HepG2 (cell line): ENCODE measurements around the gene ETV6. TPM values are rescaled to one million over a fixed set of nuclear protein-coding genes. Genes with fewer than 3 reads are reported as not detected.

Experiments
- ATAC-seq: fragments of 200-7000 bp; cut with Tn5 transposase; 3 replicates; pipeline ENCODE4 v1.9.1; 2020; ENCODE audit warnings: mild to moderate bottlenecking, moderate library complexity
- BruUV-seq: library from RNA; stranded (reverse); fragments of 400-500 nt; replicated peaks from 2 replicates; lab custom pipeline; 2021; lab: Mats Ljungman, UMichigan
- CTCF ChIA-PET: fragments of 300-600 bp; formaldehyde crosslinking; extraction: SDS; loops from one replicate; lab custom pipeline; 2021; ENCODE audit warnings: low total read pairs, inconsistent platforms, low intra/inter-chr PET ratio; lab: Yijun Ruan, JAX
- POLR2A ChIA-PET: fragments of 350-600 bp; sonication (Branson Sonifier 250); formaldehyde crosslinking; loops from one replicate; lab custom pipeline; 2020; ENCODE audit warnings: antibody characterized with exemption, inconsistent platforms; lab: Yijun Ruan, JAX
- DNase-seq: peaks from one replicate; pipeline ENCODE4 v3.0.0-alpha.2; 2015; ENCODE audit warnings: low spot score
- FAIRE-seq: peaks from 3 replicates; lab custom pipeline; 2011; peaks lifted over from hg19 to GRCh38; lab: Jason Lieb, UNC
- H2AFZ ChIP-seq: one replicate; pipeline ENCODE4 v1.6.1; 2011; ENCODE audit warnings: low read length, inconsistent platforms
- H3K27ac ChIP-seq: fragments of 300-600 bp; 3 replicates; pipeline ENCODE4 v1.8.0; 2011; ENCODE audit warnings: mixed run types, mild to moderate bottlenecking, mixed read lengths, low read length, inconsistent platforms; ENCODE audit not compliant: insufficient read depth; ENCODE audit errors: extremely low read length
- H3K27me3 ChIP-seq, 2 experiments: fragments of 200-600 bp in 1 of 2; 2 replicates in 1 of 2; 3 replicates in 1 of 2; pipeline versions ENCODE4 v1.6.0 to v1.8.0; 2011; ENCODE audit warnings: low read length in 2 of 2, mild to moderate bottlenecking in 2 of 2, moderate library complexity in 2 of 2, inconsistent platforms in 1 of 2; ENCODE audit not compliant: insufficient read depth in 2 of 2, control insufficient read depth in 1 of 2
- H3K36me3 ChIP-seq, 2 experiments: fragments of 200-600 bp in 1 of 2; replicated peaks in 1 of 2; 2 replicates in 1 of 2; 3 replicates in 1 of 2; pipeline versions ENCODE4 v1.5.1 to v1.8.0; 2011; ENCODE audit warnings: low read length in 2 of 2, inconsistent platforms in 1 of 2; ENCODE audit not compliant: insufficient read depth in 2 of 2, control insufficient read depth in 1 of 2
- H3K4me1 ChIP-seq: 2 replicates; pipeline ENCODE4 v1.5.1; 2012; ENCODE audit warnings: low read length, inconsistent platforms; ENCODE audit not compliant: insufficient read depth
- H3K4me2 ChIP-seq: 2 replicates; pipeline ENCODE4 v1.6.0; 2011; ENCODE audit warnings: low read depth, low read length, inconsistent platforms
- H3K4me3 ChIP-seq, 3 experiments: fragments of 200-600 bp in 1 of 3; sonication (generic), shearing (Covaris generic) in 1 of 3; replicated peaks in 1 of 3; 2 replicates each; pipeline ENCODE4 v1.5.1; 2011 to 2016; ENCODE audit warnings: low read length in 3 of 3, inconsistent platforms in 2 of 3, low read depth in 2 of 3, mild to moderate bottlenecking in 2 of 3, control low read depth in 1 of 3, mixed read lengths in 1 of 3; ENCODE audit not compliant: insufficient read depth in 1 of 3
- H3K79me2 ChIP-seq: one replicate; pipeline ENCODE4 v1.6.1; 2011; ENCODE audit warnings: low read length, inconsistent platforms; ENCODE audit not compliant: insufficient read depth
- H3K9ac ChIP-seq: 2 replicates; pipeline ENCODE4 v1.6.0; 2011; ENCODE audit warnings: mild to moderate bottlenecking, low read depth, low read length, inconsistent platforms; ENCODE audit not compliant: insufficient read depth
- H3K9me3 ChIP-seq: 2 replicates; pipeline ENCODE4 v1.5.1; 2012; ENCODE audit warnings: mild to moderate bottlenecking, low read length
- H4K20me1 ChIP-seq: 2 replicates; pipeline ENCODE4 v1.6.0; 2011; ENCODE audit warnings: inconsistent platforms, mild to moderate bottlenecking, low read length, moderate library complexity; ENCODE audit not compliant: insufficient read depth
- CREM ChIP-seq, 2 experiments: sonication (generic) in 1 of 2; formaldehyde crosslinking in 1 of 2; IDR thresholded peaks; 2 replicates each; pipeline versions ENCODE4 v1.4.0 to v1.6.1; 2016 to 2020; ENCODE audit warnings: antibody characterized with exemption in 1 of 2, mild to moderate bottlenecking in 1 of 2, missing genetic modification reagents in 1 of 2
- KLF16 ChIP-seq, 2 experiments: sonication (generic) in 1 of 2; formaldehyde crosslinking in 1 of 2; IDR thresholded peaks; 2 replicates each; pipeline versions ENCODE4 v1.6.1 to v1.8.0; 2016 to 2023; ENCODE audit warnings: missing genetic modification reagents in 2 of 2, missing compliant biosample characterization in 1 of 2
- MIXL1 ChIP-seq: IDR thresholded peaks from 2 replicates; pipeline ENCODE4 v1.6.1; 2016
- NBN ChIP-seq: fragments of 450-650 bp; conservative IDR thresholded peaks from 2 replicates; pipeline ENCODE4 v1.6.1; 2017
- PPARG ChIP-seq: conservative IDR thresholded peaks from 2 replicates; pipeline ENCODE4 v1.6.1; 2016; ENCODE audit warnings: missing biosample characterization, missing genetic modification reagents
- SNAI1 ChIP-seq: sonication (generic); formaldehyde crosslinking; IDR thresholded peaks from 2 replicates; pipeline ENCODE4 v1.5.0; 2020; ENCODE audit warnings: mild to moderate bottlenecking, missing genetic modification reagents, borderline replicate concordance
- YEATS2 ChIP-seq: sonication (generic); formaldehyde crosslinking; IDR thresholded peaks from 2 replicates; pipeline ENCODE4 v1.4.0; 2020; ENCODE audit warnings: missing genetic modification reagents, borderline replicate concordance
- ZBTB20 ChIP-seq: sonication (generic); formaldehyde crosslinking; IDR thresholded peaks from 2 replicates; pipeline ENCODE4 v1.8.1; 2023; ENCODE audit warnings: missing genetic modification reagents, low read depth, mild to moderate bottlenecking, borderline replicate concordance
- ZMYM2 ChIP-seq: sonication (generic); formaldehyde crosslinking; IDR thresholded peaks from 2 replicates; pipeline ENCODE4 v1.8.0; 2022; ENCODE audit warnings: mild to moderate bottlenecking, missing genetic modification reagents
- ZNF251 ChIP-seq: sonication (generic); formaldehyde crosslinking; IDR thresholded peaks from 2 replicates; pipeline ENCODE4 v1.9.0; 2021; ENCODE audit warnings: mild to moderate bottlenecking, missing genetic modification reagents
- ZNF781 ChIP-seq: sonication (generic); formaldehyde crosslinking; IDR thresholded peaks from 2 replicates; pipeline ENCODE4 v1.5.1; 2020; ENCODE audit warnings: borderline replicate concordance, mild to moderate bottlenecking, missing genetic modification reagents; ENCODE audit errors: not compliant biosample characterization
- WGBS: methylation state at CpG from one replicate; pipeline ENCODE4 v1.1.6; 2017; ENCODE audit warnings: low lambda C conversion rate; 5-methylcytosine and 5-hydroxymethylcytosine counted together
- in situ Hi-C: cut with HindIII; loops from 2 replicates; pipeline ENCODE4 v1.10.0; 2017; ENCODE audit warnings: low pct_unique_long_range_greater_than_20kb; ENCODE audit not compliant: extremely low pct_ligation_motif_present
- intact Hi-C: fragments of 100-400 bp; cut with micrococcal nuclease; formaldehyde crosslinking; loops from one replicate; pipeline ENCODE4 v1.10.0; 2022; ENCODE audit not compliant: unreplicated experiment
- polyA plus RNA-seq, 8 experiments: library from polyadenylated mRNA; depleted of rRNA in 3 of 8; stranded (reverse) in 7 of 8; unstranded in 1 of 8; fragments of >200 nt; fragmentation: Illumina TruSeq in 4 of 8; extraction: Trizol in 4 of 8; gene quantifications; 2 replicates each; pipeline versions ENCODE4 v1.2.1 to v1.2.3, GENCODE V29; 2011 to 2016; ENCODE audit warnings: low read depth in 4 of 8, missing spikeins in 1 of 8, mixed read lengths in 1 of 8; ENCODE audit not compliant: insufficient read depth in 1 of 8
- total RNA-seq, 5 experiments: library from RNA; depleted of rRNA; stranded (reverse); fragments of >200 nt; fragmentation: Illumina TruSeq; extraction: Trizol; gene quantifications; 2 replicates each; pipeline ENCODE4 v1.2.3, GENCODE V29; 2016; ENCODE audit warnings: low read depth in 1 of 5
- TF ChIP-seq, protein P1 (sequence below): sonication (generic); formaldehyde crosslinking; IDR thresholded peaks from 2 replicates; pipeline ENCODE4 v1.4.0; 2020; ENCODE audit warnings: missing genetic modification reagents
- TF ChIP-seq, protein P2 (sequence below): sonication (generic); formaldehyde crosslinking; IDR thresholded peaks from 2 replicates; pipeline ENCODE4 v1.5.0; 2020; ENCODE audit warnings: missing genetic modification reagents, mild to moderate bottlenecking, borderline replicate concordance

Gene ETV6
- total and polyA plus RNA-seq, 2 of the 13 experiments (the other 11 are each of a cell fraction or from before 2014, with no cell fraction given), result 2.2 to 3.0 TPM

DNA sequence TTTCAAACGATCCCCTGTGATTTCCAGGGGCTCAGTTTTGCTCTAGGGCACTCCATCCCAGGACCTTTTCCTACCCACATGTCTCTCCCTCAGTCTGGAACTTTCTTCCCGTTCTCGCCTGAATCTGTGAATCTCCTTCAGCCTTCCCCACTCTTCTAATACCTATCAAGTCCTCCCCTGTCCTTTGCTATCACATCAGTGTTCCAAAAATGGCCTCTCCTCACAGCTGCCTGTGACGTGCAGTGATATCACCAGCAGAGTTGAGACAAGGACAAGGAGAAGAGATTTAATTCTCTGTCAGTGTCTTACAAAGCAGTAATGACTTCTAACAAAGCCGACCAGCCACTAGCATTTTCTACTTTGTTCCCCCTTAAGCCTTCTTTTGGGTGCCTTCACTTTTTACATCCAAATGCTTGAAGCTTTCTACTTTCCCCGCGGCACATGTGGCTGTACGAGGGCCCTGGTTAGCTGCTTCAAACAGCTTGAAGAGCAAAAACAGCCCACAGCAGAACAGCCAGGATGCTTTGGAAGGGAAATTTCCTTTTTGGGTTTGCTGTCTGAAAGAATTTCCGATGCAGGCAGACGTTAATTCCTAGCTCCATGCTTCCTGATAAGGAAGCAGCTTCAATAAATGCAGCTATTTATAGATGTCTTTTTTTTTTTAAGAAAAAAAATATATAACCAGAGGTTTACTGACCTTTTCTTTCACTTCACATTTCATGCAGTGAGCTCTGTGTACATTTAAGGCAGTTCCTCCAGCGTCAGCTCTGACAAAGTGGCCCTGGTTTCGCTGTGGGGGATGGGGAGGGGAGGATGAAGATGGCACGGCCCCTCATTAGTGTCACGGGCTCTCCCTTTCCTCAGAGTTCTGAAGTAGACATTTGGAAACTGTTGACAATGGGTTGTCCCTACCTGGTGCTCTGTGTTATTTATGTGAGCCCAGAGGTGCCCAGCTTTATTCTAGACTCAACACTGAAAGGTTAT is 109.3 kb downstream of the ETV6 start:
- in situ Hi-C loops (no loop called here), intact Hi-C loops (no loop called here)
- Histone ChIP-seq H3K9ac (no peak overlapping the region), H2AFZ (no peak overlapping the region), H3K4me1 (peaks cover 6% of the 10 kb centered on the region; the same call in 1 of the 2 replicates), H4K20me1 (no peaks in the 10 kb centered on the region), H3K9me3 (no peaks in the 10 kb centered on the region), H3K36me3 (no peaks in the 10 kb centered on the region; a peak in 1 of 5 replicates), H3K79me2 (no peaks in the 10 kb centered on the region), H3K4me3 (no peak overlapping the region), H3K4me2 (no peak overlapping the region), H3K27ac (no peak overlapping the region), H3K27me3 (no peaks in the 10 kb centered on the region)
- ChIA-PET POLR2A (no interaction called here), CTCF (no interaction called here)
- TF ChIP-seq MIXL1 (CRISPR knock-in tag) (no peak), ZMYM2 (CRISPR knock-in tag) (no peak), ZBTB20 (CRISPR knock-in tag) (no peak), KLF16 (CRISPR knock-in tag; IDR thresholded peaks at IDR 0.05) (no peak), YEATS2 (CRISPR knock-in tag) (no peak), SNAI1 (CRISPR knock-in tag) (no peak), NBN (no peak), CREM (IDR thresholded peaks at IDR 0.05) (no peak), CREM (CRISPR knock-in tag; IDR thresholded peaks at IDR 0.05) (no peak), ZNF781 (no peak), PPARG (CRISPR knock-in tag) (no peak), ZNF251 (CRISPR knock-in tag) (no peak)
- TF ChIP-seq, protein P1, sequence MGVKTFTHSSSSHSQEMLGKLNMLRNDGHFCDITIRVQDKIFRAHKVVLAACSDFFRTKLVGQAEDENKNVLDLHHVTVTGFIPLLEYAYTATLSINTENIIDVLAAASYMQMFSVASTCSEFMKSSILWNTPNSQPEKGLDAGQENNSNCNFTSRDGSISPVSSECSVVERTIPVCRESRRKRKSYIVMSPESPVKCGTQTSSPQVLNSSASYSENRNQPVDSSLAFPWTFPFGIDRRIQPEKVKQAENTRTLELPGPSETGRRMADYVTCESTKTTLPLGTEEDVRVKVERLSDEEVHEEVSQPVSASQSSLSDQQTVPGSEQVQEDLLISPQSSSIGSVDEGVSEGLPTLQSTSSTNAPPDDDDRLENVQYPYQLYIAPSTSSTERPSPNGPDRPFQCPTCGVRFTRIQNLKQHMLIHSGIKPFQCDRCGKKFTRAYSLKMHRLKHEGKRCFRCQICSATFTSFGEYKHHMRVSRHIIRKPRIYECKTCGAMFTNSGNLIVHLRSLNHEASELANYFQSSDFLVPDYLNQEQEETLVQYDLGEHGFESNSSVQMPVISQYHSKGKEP (CRISPR knock-in tag), result no peak
- TF ChIP-seq, protein P2, sequence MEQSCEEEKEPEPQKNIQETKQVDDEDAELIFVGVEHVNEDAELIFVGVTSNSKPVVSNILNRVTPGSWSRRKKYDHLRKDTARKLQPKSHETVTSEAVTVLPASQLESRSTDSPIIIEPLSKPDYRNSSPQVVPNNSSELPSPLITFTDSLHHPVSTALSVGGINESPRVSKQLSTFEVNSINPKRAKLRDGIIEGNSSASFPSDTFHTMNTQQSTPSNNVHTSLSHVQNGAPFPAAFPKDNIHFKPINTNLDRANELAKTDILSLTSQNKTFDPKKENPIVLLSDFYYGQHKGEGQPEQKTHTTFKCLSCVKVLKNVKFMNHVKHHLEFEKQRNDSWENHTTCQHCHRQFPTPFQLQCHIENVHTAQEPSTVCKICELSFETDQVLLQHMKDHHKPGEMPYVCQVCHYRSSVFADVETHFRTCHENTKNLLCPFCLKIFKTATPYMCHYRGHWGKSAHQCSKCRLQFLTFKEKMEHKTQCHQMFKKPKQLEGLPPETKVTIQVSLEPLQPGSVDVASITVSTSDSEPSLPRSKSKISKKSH (CRISPR knock-in tag), result no peak
- ATAC-seq (no peak), FAIRE-seq (no peak), DNase-seq (no peak)
- 90% methylated on average over 14 of the region's 14 CpGs for WGBS
- no TSS peak for BruUV-seq
